Panc1 (cell line): ENCODE results near the gene GDPD2. TPM values are rescaled to one million over a fixed set of nuclear protein-coding genes. Genes with fewer than 3 reads are reported as not detected.

Experiments used
- ATAC-seq: fragments of 200-7000 bp; cut with Tn5 transposase; 2 replicates; pipeline ENCODE4 v1.9.1; 2020; ENCODE audit warnings: mild to moderate bottlenecking, moderate library complexity
- BruUV-seq: library from RNA; stranded (reverse); fragments of 400-500 nt; replicated peaks from 2 replicates; lab custom pipeline; 2021; lab: Mats Ljungman, UMichigan
- CTCF ChIA-PET: fragments of 300-600 bp; sonication (Branson Sonifier 250); formaldehyde crosslinking; loops from one replicate; lab custom pipeline; 2022; ENCODE audit warnings: antibody characterized with exemption; lab: Charles Lee
- POLR2A ChIA-PET: fragments of 300-600 bp; sonication (Branson Sonifier 250); formaldehyde crosslinking; loops from one replicate; lab custom pipeline; 2022; ENCODE audit warnings: antibody characterized with exemption; lab: Charles Lee
- DNase-seq: peaks from one replicate; pipeline ENCODE4 v3.0.0-alpha.2; 2010; ENCODE audit warnings: low read depth, low spot score
- H3K27ac ChIP-seq: 2 replicates; pipeline ENCODE4 v1.5.1; 2011; ENCODE audit warnings: mild to moderate bottlenecking, low read length, inconsistent platforms
- H3K27me3 ChIP-seq: fragments of 200-500 bp; sonication (Bioruptor generic); 2 replicates; pipeline ENCODE4 v1.6.0; 2014; ENCODE audit warnings: low read length, inconsistent platforms; ENCODE audit not compliant: control insufficient read depth, insufficient read depth
- H3K36me3 ChIP-seq: fragments of 200-500 bp; sonication (Bioruptor generic); 2 replicates; pipeline ENCODE4 v1.5.1; 2014; ENCODE audit warnings: inconsistent platforms, mild to moderate bottlenecking, low read length, moderate library complexity; ENCODE audit not compliant: control insufficient read depth, insufficient read depth
- H3K4me1 ChIP-seq: 2 replicates; pipeline ENCODE4 v1.5.1; 2011; ENCODE audit warnings: inconsistent platforms, mild to moderate bottlenecking, low read length, moderate library complexity; ENCODE audit not compliant: control insufficient read depth, insufficient read depth
- H3K4me3 ChIP-seq, 2 experiments: 2 replicates each; pipeline ENCODE4 v1.5.1; 2011 to 2012; ENCODE audit warnings: low read depth in 2 of 2, low read length in 2 of 2, mild to moderate bottlenecking in 2 of 2, inconsistent platforms in 1 of 2, moderate library complexity in 1 of 2
- H3K9me3 ChIP-seq: fragments of 200-500 bp; sonication (Bioruptor generic); 2 replicates; pipeline ENCODE4 v1.5.1; 2014; ENCODE audit warnings: low read depth, mild to moderate bottlenecking, inconsistent platforms, low read length, moderate library complexity; ENCODE audit not compliant: control insufficient read depth, insufficient read depth
- CTCF ChIP-seq: fragments of 450-650 bp; IDR thresholded peaks from 2 replicates; pipeline ENCODE4 v1.5.1; 2017; ENCODE audit warnings: mild to moderate bottlenecking
- POLR2AphosphoS5 ChIP-seq: IDR thresholded peaks from 2 replicates; pipeline ENCODE4 v1.6.1; 2012; ENCODE audit warnings: mild to moderate bottlenecking, low read depth, low read length, moderate library complexity
- REST ChIP-seq, 2 experiments: IDR thresholded peaks; 2 replicates each; pipeline ENCODE4 v1.6.1; 2011 to 2012; ENCODE audit warnings: low read depth in 2 of 2, control low read depth in 1 of 2, low read length in 1 of 2, mild to moderate bottlenecking in 1 of 2, moderate library complexity in 1 of 2; ENCODE audit not compliant: insufficient read depth in 1 of 2
- SIN3A ChIP-seq: IDR thresholded peaks from 2 replicates; pipeline ENCODE4 v1.6.1; 2012; ENCODE audit warnings: low read depth, mild to moderate bottlenecking, low read length, moderate library complexity, borderline replicate concordance; ENCODE audit not compliant: insufficient read depth
- TCF7L2 ChIP-seq: IDR thresholded peaks from 2 replicates; pipeline ENCODE4 v1.6.1; 2011; ENCODE audit warnings: mild to moderate bottlenecking, low read depth, low read length, inconsistent platforms
- in situ Hi-C: cut with HindIII; loops from 2 replicates; pipeline ENCODE4 v1.10.0; 2016; ENCODE audit warnings: low sequenced_read_pairs, low pct_unique_long_range_greater_than_20kb
- intact Hi-C: fragments of 100-400 bp; cut with micrococcal nuclease; formaldehyde crosslinking; loops from one replicate; pipeline ENCODE4 v1.10.0; 2022; ENCODE audit not compliant: unreplicated experiment
- total RNA-seq: library from RNA; stranded (reverse); gene quantifications from one replicate; pipeline ENCODE4 v1.2.1, GENCODE V29; 2021; ENCODE audit not compliant: unreplicated experiment

Gene GDPD2
- total RNA-seq, 1 experiment from 2014 or later: 0.33 TPM

GRCh38 chrX:70449457-70449966 is 26.4 kb downstream of the GDPD2 start:
- intact Hi-C loops (no loop called here), in situ Hi-C loops (no loop called here)
- CTCF ChIA-PET: no interaction called here
- POLR2A ChIA-PET: no interaction called here
- TF ChIP-seq POLR2AphosphoS5 (no peak), CTCF (no peak), REST (IDR thresholded peaks at IDR 0.05; ENCODE audit: insufficient read depth in 1 of 2, low read depth in 2 of 2, low read length in 1 of 2) (no peak), SIN3A (no peak), TCF7L2 (no peak)
- no peak overlapping the region for H3K27ac ChIP-seq
- no TSS peak for BruUV-seq
- no peaks in the 10 kb centered on the region for H3K36me3 ChIP-seq
- ATAC-seq (no peak), DNase-seq (no peak)
- H3K27me3 ChIP-seq: peaks cover 2% of the 10 kb centered on the region; the same call in 1 of the 2 replicates
- no peak overlapping the region for H3K4me3 ChIP-seq
- H3K9me3 ChIP-seq: no peaks in the 10 kb centered on the region
- H3K4me1 ChIP-seq: no peaks in the 10 kb centered on the region

- intact Hi-C loops (loop anchor here (5.0 to 10.0 kb wide), 2 partner anchors 103 to 215 kb away; no protein-coding TSS in a partner anchor), in situ Hi-C loops (no loop called here)
- Histone ChIP-seq H3K9me3 (no peaks in the 10 kb centered on the region), H3K4me1 (peaks cover 5% of the 10 kb centered on the region), H3K27ac (no peak overlapping the region), H3K4me3 (peak overlapping the region; percentile 48 to 61), H3K27me3 (no peaks in the 10 kb centered on the region), H3K36me3 (no peaks in the 10 kb centered on the region)
- DNase-seq (no peak), ATAC-seq (peak; percentile 85)
- no TSS peak for BruUV-seq
- POLR2A ChIA-PET: no interaction called here
- peak; percentile 87 for TF ChIP-seq CTCF
- no peak for TF ChIP-seq REST (IDR thresholded peaks at IDR 0.05; ENCODE audit: insufficient read depth in 1 of 2, low read depth in 2 of 2, low read length in 1 of 2)
- no peak for TF ChIP-seq SIN3A
- TF ChIP-seq TCF7L2: no peak
- no peak for TF ChIP-seq POLR2AphosphoS5
- CTCF ChIA-PET: interaction anchor here (0.6 to 1.4 kb wide), 8 partner anchors 9 to 374 kb away, joined by 3 to 6 read pairs (median 4); no protein-coding TSS in a partner anchor
These were observed 29.1 kb downstream of the GDPD2 start for GRCh38 chrX:70452143-70452733.
